VCaP (cell line): ENCODE measurements around the gene DPYSL4.

Experiments used
- H3K27ac ChIP-seq: fragments of 450-650 bp; 2 replicates; pipeline ENCODE4 v1.5.1; 2017
- TF ChIP-seq, protein P1 (sequence below): fragments of 450-650 bp; conservative IDR thresholded peaks from 2 replicates; pipeline ENCODE4 v1.5.1; 2017; ENCODE audit warnings: mild to moderate bottlenecking, moderate library complexity

DPYSL4 gene

DNA sequence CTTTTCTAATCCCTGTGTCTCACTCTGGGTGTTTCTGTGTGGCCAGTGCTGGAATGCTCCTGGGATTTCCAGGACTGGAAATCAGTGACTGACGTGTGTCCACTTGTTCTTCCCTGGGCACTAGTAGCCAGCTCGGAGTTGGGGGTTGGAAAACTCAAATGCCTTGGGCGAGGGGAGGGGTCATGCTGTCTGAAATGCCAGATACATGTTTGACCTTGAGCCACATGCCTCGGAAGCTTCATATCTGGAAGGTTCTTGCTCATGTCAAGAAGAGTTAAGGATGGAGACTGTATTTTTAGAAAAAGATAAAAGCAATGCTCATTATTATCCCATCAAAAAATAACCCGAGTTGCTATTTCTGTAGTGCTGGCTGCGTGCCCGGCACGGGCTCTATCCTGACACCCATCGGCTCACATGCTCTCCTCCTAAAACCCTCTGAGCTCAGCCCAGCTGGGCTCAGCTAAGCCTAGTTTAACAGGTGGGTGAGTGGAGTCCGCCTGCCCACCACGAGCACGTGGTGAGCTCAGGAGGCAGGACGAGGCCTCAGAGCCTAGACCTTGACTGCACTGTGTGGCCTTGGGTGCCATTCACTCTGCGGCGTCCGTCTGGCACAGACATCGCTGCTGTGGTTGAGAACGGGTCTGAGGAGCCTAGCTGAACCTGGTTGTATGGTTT is 6.4 kb downstream of the DPYSL4 start:
- TF ChIP-seq, protein P1, sequence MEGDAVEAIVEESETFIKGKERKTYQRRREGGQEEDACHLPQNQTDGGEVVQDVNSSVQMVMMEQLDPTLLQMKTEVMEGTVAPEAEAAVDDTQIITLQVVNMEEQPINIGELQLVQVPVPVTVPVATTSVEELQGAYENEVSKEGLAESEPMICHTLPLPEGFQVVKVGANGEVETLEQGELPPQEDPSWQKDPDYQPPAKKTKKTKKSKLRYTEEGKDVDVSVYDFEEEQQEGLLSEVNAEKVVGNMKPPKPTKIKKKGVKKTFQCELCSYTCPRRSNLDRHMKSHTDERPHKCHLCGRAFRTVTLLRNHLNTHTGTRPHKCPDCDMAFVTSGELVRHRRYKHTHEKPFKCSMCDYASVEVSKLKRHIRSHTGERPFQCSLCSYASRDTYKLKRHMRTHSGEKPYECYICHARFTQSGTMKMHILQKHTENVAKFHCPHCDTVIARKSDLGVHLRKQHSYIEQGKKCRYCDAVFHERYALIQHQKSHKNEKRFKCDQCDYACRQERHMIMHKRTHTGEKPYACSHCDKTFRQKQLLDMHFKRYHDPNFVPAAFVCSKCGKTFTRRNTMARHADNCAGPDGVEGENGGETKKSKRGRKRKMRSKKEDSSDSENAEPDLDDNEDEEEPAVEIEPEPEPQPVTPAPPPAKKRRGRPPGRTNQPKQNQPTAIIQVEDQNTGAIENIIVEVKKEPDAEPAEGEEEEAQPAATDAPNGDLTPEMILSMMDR, result no peak
- no peak overlapping the region for H3K27ac ChIP-seq

DNA sequence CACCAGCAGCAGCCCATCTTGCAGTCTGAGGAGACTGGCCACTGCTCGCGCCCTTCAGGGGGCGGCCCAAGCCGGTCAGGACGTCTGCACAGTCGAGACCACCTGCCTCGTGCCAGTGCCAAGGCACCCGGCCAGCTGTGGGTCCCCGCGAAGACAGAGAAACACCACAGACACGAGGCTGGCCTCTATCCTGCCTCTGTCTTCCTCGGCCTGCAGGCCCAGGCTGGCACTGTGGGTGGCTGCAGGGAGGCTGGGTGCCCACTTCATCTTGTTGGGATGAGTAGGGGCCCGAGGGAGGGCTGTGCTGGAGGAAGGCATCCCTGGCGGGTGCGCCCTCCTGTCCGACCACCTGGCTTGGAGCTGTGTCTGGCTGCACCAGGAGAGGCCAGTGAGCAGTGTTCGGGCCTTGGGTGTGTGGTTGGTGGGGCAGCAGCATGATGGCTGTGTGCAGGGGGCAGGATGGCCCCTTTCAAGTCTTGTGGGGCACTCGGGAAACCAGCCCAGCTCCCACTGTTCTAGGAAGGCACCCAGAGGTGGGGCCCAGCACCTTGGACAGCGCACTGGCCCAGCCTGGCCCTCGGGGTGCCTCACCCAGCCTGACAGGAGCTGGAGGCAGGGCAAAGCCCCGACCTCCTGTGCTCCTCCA is 7.3 kb downstream of the DPYSL4 start:
- TF ChIP-seq, protein P1, result no peak
- H3K27ac ChIP-seq, result no peak overlapping the region

DNA sequence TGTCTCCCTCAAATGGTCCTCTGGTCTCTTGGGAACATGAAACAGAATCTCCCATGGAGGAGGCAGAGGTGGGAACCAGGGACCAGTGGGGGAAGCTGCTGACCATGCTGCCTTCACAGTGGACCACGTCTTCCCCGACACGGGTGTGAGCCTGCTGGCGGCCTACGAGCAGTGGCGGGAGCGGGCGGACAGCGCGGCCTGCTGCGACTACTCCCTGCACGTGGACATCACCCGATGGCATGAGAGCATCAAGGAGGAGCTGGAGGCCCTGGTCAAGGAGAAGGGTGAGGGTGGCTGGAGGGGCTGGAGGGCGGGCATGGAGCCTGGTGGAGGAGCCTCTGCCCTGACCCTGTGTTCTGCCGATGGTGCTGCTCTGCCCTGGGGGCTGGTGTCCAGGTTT is 8.0 kb downstream of the DPYSL4 start:
- TF ChIP-seq, protein P1, result no peak
- no peak overlapping the region for H3K27ac ChIP-seq

DNA sequence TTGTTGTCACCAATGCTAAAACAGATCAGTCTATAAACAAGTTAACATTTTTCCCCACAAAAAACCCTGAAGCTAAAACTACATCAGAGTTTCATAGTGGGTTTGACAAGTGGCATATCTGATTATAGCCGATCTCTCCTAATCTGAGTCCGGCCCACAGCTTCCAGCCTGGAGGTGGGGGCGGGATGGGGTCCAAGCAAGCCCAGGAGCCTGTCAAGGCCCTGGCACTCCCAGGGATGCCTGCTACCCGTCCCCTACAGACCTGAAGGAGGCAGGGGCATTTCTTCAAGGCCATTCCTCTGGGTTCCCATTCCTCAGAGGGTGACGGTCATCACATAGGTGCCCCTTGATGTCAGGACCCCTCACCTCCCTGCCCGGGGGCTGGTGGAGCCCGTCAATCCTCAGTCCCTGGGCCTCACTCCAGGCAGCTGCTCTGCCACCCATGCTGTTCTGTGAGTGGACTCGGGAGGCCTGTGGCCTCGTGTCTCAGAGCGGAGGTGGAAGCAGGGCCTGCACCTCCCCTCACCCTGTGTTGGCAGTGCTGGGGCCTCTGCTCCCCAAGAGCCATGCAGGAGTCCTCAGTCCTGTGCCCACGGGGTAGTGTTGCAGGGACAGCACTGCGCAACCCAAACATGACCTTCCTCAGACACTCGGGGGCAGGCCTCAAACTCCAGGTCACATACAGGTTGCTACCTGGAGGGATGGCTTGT is 8.8 kb downstream of the DPYSL4 start:
- no peak overlapping the region for H3K27ac ChIP-seq
- TF ChIP-seq, protein P1, result no peak

DNA sequence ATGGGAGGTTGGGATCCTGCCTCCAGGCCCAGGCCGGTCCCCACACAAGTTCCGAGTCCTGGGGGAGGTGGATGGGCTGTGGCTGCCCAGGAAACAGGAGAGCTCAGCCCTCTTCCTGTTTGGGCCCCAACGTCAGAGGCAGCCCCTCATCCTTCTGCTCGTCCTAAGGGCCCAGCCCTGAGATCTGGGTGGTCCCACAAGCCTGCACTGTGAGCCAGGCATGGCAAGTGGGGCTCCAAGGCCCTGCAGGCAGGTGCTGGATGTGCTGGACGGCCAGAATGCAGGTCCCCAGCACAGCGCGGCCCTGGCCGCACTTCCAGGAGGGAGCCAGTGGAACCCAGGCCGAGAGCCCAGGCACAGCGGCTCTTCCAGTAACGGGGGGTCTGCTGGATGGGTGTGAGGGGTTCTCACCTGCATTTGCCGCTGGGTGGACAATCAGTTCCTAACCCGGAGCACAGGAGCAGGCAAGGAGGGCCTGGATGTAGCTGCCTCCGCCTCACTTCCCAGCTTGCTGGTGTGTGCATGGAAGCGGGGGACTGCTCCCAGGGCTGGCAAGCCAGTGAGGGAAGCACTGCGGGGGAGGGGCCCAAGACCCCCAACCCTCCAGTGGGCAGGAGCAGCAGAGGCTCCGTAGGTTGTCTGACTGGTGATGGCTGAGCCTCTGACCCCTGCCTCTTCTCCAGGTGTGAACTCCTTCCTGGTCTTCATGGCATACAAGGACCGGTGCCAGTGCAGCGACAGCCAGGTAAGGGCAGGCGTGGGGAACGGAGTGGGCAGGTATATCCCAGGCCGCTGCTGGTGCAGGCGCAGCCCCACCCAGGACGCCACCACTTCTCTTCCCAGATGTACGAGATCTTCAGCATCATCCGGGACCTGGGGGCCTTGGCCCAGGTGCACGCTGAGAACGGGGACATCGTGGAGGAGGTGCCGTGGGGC is 9.7 kb downstream of the DPYSL4 start:
- H3K27ac ChIP-seq, result no peak overlapping the region
- TF ChIP-seq, protein P1, result no peak

DNA sequence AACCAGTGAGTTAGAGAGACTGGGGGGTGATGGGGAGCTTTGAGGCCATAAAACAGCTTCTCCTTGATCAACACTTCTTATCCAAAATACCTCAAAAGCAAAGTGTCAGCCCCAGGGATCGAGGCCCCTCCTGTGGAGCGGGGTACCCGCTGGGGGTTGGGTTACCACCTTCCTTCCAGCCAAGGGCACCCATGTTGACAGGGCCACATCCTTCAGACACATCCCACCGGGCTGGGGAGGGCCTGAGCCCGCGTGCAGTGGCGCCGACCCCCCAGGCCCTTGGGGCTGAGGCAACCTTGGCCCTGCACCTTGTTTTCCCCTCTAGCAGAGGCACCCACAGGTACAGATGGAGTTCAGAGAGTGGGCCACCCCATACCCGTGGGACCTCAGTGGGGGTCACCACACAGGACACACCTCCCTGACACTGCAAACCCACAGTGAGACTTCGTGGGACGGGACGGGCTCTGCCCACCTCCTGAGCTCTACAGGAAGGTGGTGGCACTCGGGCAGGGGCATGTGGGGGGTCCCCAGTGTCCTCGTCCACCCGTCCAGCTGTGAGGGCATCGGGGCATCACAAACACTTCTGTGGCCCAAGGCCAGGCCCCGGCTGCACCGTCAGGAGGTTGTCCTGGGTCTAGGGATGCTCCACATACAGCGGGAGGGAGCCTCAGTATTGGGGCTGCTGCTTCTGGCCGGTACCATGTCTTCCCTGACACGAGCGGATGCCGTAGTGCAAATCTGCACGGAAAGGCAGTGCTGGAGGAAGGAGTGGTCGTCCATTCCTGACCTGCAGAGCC is 10.7 kb downstream of the DPYSL4 start:
- TF ChIP-seq, protein P1, result no peak
- no peak overlapping the region for H3K27ac ChIP-seq
